Astrocyte of the cerebellum (primary cell): Measurements from ENCODE around the gene PGAP1.

ENCODE experiments used
- DNase-seq: peaks from one replicate; pipeline ENCODE4 v3.0.0-alpha.2; 2011; ENCODE audit warnings: low read depth
- H3K4me3 ChIP-seq: 2 replicates; pipeline ENCODE4 v1.5.1; 2011; ENCODE audit warnings: mild to moderate bottlenecking, low read depth, low read length, moderate library complexity
- CTCF ChIP-seq: IDR thresholded peaks from 2 replicates; pipeline ENCODE4 v1.5.1; 2012; ENCODE audit warnings: low read length, low read depth, moderate library complexity, mild to moderate bottlenecking; ENCODE audit errors: missing control alignments
- in situ Hi-C: cut with HindIII; loops from 2 replicates; pipeline ENCODE4 v1.10.0; 2017; ENCODE audit warnings: low sequenced_read_pairs

PGAP1 gene

GRCh38 chr2:196851088-196851487 lies 75.4 kb downstream of the PGAP1 start:
- H3K4me3 ChIP-seq, result no peak overlapping the region
- DNase-seq, result no peak
- TF ChIP-seq CTCF, result no peak
- in situ Hi-C loops, result no loop called here

- in situ Hi-C loops, result no loop called here
- peak; percentile 56 for TF ChIP-seq CTCF
- H3K4me3 ChIP-seq, result no peak overlapping the region
- DNase-seq, result peak; percentile 22
These were observed 76.6 kb downstream of the PGAP1 start for GRCh38 chr2:196849895-196850294.

- TF ChIP-seq CTCF, result no peak
- in situ Hi-C loops, result no loop called here
- no peak overlapping the region for H3K4me3 ChIP-seq
- DNase-seq, result no peak
These were observed 80.2 kb downstream of the PGAP1 start for GRCh38 chr2:196846295-196846694.

- no peak for TF ChIP-seq CTCF
- no peak for DNase-seq
- in situ Hi-C loops, result no loop called here
- no peak overlapping the region for H3K4me3 ChIP-seq
These were observed 81.1 kb downstream of the PGAP1 start for GRCh38 chr2:196845371-196845770.

GRCh38 chr2:196840171-196840570 lies 86.3 kb downstream of the PGAP1 start:
- in situ Hi-C loops, result no loop called here
- no peak for TF ChIP-seq CTCF
- no peak overlapping the region for H3K4me3 ChIP-seq
- no peak for DNase-seq

- DNase-seq, result no peak
- H3K4me3 ChIP-seq, result no peak overlapping the region
- TF ChIP-seq CTCF, result no peak
- in situ Hi-C loops, result no loop called here
These were observed 86.9 kb downstream of the PGAP1 start for GRCh38 chr2:196839574-196839973.

- no peak for TF ChIP-seq CTCF
- H3K4me3 ChIP-seq, result no peak overlapping the region
- no peak for DNase-seq
- in situ Hi-C loops, result no loop called here
These were observed 90.1 kb downstream of the PGAP1 start for GRCh38 chr2:196836440-196836839.
